GM21515 (cell line): ENCODE data around the gene ATL1.
"Not testable (repeated sequence)": the region's sequence is repeated elsewhere in the genome, so short reads cannot be mapped to it uniquely, and the experiment has no call there.

ENCODE experiments used
- ATAC-seq: cut with Tn5 transposase; IDR thresholded peaks from one replicate; pipeline ENCODE4 v1.9.1; 2021; ENCODE audit not compliant: unreplicated experiment

Gene ATL1

DNA sequence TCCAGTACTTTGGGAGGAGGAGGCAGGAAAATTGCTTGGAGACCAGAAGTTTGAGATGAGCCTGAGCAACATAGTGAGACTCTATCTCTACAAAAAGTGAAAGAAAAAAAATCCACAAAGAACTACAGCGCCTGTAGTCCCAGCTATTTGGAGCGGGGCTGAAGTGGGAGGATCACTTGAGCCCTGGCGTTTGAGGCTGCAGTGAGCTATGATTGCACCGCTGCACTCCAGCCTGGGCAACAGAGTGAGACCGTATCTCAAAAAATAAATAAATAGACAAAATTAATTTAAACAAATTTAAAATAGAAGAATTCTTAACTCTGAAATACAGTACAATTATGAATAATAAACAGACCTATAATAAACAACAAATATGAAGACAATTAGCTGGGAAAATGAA is 40.9 kb downstream of the ATL1 start:
- no peak for ATAC-seq

DNA sequence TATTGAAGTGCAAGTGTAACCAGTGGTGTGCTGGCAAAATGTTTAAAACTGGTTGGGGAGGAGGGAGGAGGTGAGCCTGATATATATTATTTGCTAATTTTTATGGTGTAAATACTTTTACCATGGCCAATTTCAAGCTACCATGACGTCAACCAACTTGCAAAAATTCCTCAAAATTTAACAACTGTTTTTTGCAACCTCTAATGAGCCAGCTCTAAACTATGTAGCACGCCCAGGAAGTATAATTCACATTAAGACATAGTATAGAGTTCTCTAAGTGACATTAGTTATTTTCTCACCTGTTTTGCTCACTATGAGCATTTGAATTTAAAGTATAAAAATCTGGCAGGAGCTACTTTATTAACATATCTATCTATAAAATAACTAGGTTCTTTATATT is 41.4 kb downstream of the ATL1 start:
- no peak for ATAC-seq

DNA sequence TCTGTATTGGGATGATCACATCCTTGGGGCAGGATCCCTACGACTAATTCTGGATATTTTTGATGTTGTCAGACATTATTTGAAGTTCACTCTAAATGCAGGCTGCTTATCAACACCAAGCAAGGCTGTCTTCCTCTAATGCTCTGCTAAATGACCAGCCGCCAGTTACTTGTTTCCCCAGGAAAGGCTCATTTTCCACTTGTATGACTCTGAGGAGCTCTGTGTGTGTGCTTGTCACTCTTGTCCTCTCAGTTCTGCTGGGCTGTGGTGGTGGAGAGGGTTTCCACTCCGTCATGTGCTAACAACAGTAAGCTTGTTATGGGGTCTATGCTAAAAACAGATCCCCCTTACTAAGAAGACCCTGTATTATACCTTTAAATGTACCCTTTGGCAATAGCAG is 42.1 kb downstream of the ATL1 start:
- no peak for ATAC-seq

DNA sequence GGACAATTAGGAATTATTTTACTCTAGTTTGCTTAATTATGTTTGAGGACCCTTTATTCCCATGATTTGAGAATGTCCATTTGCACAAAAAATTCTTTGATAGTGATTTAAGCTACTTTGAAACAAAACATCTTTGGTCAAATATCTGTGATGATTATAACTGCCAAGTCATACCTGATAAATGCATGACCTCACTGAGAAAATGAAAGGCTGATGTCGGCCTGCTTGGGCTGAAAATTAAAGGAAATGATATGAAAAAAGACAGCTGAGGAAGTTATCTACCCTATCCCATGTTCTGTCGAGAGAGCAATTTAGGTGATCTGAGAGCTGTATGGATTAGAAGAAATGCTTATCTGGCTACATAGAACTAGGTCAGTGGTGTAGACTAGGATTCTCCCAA is 43.6 kb downstream of the ATL1 start:
- no peak for ATAC-seq

DNA sequence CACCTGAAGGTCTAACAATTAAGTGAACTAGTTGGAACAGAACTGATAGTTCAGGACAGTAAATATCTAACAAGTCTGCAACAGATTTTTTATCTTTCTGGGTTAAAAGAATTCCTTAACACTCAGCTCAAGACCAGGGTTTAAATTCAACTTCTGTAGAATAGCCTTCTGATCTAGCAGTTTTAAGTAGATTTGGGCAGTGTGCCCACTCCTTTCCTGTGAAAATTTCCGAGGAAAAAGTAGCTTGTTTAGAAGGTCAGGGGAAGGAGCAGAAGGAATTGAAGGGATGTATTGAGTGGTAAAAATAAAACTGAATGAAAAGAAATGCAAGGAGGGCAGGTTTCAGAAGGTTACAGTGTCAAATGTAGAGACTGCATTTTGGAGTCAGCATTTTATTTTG is 45.8 kb downstream of the ATL1 start:
- no peak for ATAC-seq

DNA sequence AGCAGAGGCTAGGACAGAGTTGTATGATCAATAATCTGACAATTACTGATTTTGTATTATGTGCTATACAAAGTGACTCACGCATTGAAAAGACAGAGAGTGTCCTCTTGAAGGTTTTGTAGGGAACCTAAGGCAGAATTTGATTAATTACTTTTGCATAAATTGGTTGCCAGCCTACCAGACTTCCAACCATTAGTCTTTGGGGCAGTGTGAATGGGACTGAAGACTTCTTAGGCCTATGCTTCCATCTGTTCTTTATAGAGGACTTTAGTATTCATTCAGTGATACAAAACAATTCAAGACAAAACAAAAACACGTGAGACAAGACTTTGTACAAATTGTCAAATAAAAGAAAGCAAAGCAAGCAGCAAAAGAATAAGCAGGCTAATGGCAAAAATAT is 46.5 kb downstream of the ATL1 start:
- no peak for ATAC-seq

DNA sequence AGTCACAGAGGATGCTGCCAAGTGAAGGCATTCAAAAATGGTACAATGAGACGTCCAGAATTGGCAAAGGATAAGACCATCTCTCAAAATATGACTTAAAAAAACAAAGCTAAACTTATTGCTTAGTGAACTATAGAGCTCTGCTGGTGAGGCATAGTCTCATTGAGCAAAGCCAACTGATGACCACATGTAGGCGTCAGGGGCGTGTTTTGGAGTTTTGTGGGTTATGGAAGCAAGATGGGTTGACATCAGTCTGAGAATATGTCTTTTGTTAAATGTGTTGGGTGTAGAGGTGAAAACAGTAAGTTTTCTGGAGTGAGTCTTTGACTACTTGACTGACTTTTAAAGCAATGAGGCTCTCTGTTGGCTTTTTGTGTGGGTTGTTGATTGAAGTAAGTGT is 47.2 kb downstream of the ATL1 start:
- ATAC-seq, result no peak

DNA sequence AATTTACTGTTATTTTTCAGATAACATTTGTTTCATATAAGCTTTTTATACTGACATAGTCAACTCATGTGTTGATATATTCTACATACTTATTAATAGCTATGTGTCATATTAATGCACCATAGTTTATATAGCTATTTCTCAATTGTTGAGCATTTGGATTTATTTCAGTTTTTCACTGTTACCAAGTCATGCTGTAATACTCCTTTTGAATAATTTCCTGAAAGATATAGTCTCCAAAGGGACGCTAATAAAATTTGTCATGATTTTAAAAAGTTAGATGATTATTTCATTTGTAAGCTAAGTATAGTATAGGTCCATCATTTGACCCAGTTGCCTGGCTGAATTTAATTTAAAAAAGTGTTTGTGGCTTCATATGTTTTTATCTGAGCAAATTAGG is 47.8 kb downstream of the ATL1 start:
- ATAC-seq, result no peak

DNA sequence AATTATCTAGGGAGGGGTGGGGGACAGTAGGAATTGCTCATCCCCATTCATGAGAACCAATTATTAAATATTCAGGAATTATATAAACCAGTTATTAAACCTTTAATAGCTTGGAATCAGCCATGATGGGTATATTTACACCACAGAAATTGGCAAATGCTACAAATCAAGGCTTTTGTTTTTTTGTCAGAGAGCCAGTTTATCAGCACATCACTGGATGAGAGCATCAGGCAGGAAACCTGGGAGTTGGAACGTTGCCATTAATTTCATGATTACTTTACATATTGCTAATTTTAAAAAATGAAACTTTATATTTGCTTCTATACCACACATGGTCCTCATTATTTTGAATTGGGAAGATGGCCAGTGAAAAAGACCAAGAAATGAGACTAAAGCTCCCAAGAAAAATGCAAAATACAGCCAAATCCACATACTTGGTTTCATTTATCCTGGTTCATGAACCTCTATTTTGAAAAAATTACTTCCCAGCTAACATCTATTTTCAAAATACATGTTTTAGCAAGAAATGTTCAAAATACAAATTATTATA is 48.4 kb downstream of the ATL1 start:
- ATAC-seq, result no peak

DNA sequence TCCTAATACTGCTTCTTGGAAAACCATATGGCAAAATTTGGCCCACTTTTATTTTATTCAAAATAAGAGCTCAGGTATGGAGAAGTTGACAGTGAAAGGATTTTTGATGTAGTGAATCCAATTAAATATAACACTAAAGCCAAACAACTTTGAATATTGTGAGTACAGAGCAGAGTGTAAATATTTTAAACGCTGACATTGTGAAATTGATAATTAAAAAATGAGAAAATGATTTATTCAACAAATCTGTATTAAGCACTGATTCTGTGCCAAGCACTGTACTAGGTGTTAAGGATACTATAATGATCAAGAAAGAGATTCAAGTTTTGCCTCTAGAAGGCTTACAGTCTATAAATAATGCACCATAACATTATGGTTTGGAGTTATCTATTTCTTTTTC is 50.5 kb downstream of the ATL1 start:
- no peak for ATAC-seq

DNA sequence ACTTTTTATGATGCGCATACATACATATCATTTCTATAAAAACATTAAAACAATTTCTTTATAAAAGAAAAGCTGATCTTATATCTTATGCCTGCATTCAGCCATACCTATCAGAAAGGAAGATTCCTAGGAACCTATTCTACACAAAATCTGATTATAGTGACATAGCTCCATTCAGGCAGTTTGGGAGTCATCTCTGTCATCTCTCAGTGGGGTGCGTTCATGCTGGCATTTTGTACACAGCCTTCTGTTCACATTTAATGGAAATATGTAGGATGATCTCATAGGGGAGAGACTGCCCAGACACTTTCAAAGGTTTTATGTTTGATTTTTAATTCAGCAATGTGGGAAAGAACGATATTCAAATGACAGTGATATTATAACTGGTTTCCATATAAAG is 52.9 kb downstream of the ATL1 start:
- no peak for ATAC-seq

DNA sequence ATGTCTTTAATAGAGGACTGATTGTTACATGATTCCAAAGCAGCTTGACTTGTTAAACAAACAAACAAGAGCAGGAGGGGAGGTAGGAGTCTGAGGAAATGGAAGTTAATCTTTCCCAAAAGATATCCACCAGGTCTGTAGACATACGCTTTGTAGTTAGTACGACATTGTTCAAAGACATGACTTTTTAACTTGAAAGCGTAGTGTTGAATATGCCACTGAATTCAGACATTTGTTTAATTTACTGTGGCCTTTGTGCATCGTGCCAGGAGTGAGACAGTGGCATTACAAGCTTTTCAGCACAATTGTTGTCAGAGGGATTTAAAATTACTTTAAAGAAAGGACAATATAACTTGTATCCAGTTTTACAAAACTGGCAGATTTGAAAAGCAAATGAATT is 55.1 kb downstream of the ATL1 start:
- no peak for ATAC-seq

DNA sequence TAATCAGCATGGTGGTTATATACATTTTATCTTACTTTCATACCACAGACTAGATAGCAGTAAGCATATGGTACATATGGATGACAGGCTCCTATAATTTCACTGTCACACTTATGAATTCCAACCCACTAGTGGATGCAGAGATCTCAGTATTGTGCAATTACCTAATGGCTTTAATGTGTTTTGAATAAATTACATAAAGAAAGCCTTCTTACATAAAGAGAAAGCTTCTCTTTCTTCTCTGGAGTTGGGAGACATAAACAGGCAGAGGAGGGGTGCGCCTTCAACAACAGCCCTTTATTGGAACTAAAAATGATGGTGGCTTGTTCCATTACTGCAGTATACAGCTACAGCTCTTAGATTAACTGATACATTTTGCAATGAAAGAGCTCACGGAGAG is 55.6 kb downstream of the ATL1 start:
- ATAC-seq, result no peak

DNA sequence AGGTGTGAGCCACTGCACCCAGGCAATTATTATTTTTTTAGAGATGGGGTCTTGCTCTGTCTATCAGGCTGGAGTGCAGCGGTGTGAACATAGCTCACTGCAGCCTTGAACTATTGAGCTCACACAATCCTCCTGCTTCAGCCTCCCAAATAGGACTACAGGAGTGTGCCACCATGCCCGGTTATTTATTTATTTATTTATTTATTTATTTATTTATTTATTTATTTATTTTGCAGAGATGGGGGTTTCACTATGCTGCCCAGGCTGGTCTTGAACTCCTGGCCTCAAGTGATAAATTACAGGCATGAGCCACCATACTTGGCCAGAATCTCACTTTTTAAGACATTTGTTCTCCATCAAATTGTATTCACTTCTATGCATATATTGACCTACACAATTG is 56.3 kb downstream of the ATL1 start:
- ATAC-seq, result no peak

DNA sequence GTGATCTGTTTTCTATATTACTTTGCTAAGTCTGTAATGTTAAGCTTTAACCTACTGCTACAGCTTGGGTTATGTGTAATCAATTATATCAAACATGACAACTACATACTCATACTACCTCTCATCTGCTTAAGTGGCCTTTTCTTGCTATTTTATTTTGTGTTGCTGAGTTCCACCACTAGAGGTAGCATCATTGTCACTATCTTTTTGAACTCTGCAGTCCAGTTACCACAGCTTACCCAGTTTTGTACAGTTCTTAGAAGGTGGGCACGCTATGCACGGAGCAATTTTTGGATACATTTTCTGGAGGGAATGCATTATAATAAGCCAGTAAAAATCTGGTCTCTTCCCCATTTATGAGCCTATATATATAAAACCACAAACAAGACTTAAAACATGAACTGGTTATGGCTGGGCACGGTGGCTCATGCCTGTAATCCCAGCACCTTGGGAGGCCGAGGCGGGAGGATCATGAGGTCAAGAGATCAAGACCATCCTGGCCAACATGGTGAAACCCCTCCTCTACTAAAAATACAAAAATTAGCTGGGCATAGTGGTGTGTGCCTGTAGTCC is 59.7 kb downstream of the ATL1 start:
- no peak for ATAC-seq

DNA sequence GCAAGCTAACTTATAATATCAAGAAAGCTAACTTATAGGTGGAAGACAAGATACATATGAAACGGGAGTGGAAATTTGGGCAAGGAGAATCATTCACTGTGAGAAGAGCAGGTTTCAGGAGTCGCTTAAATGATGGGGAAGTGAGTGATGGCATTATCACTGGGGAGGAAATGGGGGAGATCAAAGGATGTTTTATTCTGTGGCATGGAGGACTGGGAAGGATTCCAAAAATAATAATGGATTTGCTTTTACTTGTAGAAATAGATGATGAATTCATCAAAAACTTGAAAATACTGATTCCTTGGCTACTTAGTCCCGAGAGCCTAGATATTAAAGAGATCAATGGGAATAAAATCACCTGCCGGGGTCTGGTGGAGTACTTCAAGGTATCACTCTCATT is 60.4 kb downstream of the ATL1 start:
- no peak for ATAC-seq

DNA sequence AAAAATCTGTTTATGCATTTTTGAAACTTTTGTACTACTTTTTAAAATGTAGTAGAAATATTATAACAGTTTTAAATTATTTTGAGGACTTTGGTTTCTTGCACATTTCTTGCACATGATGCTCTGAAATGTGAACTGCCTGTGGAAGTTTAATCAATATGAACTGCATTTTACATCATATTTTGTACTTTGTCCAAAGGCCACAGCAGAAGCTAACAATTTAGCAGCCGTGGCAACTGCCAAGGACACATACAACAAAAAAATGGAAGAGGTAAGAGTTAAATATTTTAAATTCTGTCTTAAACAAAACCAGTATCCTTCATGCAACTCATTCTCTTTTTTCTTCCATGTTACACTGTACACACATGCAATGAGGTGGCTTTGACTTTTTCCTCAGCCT is 63.0 kb downstream of the ATL1 start:
- ATAC-seq, result no peak

DNA sequence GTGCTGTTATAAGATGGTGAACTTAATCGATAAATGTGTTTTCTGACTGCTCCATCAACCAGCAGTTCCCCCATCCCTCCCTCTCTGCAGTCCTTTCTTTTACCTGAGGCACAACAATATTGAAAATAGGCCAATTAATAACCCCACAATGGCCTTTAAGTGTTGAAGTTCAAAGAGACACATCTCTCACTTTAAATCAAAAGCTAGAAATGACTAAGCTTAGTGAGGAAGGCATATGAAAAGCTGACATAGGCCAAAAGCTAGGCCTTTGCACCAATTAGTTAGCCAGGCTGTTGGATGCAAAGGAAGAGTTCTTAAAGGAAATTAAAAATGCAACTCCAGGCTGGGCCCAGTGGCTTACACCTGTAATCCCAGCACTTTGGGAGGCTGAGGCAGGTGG is 64.5 kb downstream of the ATL1 start:
- ATAC-seq, result no peak

DNA sequence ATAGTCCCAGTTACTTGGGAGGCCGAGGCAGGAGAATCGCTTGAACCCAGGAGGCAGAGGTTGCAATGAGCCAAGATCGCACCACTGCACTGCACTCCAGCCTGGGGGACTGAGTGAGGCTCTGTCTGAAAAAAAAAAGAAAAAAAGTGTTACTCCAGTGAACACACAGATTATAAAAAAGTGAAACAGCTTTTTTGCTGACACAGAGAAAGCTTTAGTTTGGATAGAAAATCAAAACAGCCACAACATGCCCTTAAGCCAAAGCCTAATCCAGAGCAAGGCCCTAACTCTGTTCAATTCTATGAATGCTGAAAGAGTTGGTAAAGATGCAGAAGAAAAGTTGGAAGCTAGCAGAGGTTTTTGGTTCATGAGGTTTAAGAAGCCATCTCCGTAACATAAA is 65.0 kb downstream of the ATL1 start:
- not testable (repeated sequence) for ATAC-seq

DNA sequence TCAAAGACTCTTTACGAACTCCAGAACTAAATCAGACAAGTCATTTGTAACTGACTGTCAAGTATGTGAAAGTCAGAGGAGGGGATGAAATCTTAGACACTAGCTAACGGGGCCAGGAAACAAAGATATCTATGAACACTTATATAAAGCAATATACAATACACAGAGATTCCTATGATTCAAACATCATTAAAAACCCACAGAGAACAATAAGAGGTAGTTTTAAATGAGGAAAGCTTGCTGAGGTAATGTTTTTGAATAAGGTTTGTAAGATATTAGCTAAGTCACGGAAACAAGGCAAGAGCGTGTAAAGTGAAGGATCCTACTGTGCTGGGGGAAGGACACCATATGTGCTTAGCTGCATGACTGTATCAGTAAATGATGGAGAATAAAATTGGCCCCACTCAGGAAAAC is 71.5 kb downstream of the ATL1 start:
- no peak for ATAC-seq

DNA sequence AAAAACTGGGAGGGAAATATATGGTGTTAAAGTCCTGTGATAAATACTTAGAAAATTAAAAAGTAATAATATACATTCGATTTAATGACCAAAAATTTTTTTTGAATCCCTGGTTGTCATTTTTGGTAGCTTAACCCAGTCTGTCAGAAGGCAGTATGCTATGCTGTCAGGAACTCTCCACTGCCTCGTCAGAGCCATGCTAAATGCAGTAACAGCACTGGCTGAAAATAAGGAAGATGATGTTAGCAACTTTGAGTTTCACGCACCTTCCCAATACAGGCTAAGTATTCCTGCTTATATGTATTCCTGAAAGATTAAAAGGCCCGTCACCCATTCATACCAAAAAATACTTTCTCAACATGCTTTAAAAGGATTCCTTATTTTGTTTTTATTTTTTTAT is 74.0 kb downstream of the ATL1 start:
- ATAC-seq, result no peak

DNA sequence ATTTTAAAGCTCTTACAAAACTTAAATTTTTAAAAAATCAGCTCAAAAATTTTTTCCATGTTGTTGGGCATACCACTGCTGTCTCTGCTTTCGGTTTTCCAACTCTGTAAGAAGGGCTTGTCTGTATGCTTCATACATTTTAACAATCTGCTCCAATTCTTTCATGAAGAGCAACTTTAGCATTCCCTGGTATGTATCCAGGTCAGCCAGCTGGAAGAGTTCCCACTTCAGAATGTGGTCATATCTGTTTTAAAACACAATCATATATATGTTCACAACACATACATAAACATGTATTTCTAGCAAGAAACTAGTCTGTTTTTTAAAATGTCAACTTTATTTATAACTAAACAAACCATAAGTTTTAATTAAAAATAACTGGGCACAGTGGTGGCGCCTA is 75.2 kb downstream of the ATL1 start:
- ATAC-seq, result no peak

DNA sequence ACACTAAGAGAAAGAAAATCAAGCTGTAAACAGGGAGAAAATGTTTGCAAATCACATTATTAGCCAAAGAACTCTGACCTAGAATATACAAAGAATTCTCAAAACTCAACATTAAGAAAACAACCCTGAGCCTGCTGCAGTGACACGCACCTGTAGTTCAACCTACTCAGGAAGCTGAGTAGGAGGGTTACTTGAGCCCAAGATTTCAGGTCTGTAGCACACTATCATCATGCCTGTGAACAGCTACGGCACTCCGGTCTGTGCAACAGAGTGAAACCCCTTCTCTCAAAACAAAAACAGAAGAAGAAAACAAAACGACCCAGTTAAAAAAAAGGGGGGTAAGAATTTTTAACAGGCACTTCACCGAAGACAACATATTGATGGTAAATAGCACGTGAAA is 87.3 kb downstream of the ATL1 start:
- peak; percentile 94 for ATAC-seq

DNA sequence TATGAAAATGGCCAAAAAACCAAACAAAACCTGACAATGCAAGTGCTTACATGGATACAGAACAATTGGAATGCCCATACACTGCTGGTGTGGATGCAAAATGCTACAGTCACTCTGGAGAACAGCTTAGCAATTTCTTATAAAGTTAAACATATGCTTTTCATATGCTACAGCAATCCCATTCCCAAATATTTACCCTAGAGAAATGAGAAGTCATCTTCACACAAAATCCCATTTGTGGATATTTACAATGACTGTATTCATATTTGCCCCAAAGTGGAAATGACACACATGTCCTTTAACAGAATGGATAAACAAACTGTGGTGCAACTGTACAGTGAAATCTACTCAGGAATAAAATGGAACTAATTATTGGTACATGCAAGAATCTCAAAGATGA is 87.8 kb downstream of the ATL1 start:
- no peak for ATAC-seq
